ENCODE measurements around the gene SLC12A7.

Gene SLC12A7

GRCh38 chr5:1078206-1078605 is 33.7 kb downstream of the SLC12A7 start:
- H3K4me3 ChIP-seq (ENCODE audit: low read length): no peak overlapping the region
- TF ChIP-seq CTCF (IDR thresholded peaks at IDR 0.05; ENCODE audit: insufficient read depth, low read depth, low read length, missing control alignments): no peak
- DNase-seq (ENCODE audit: low read depth): no peak

GRCh38 chr5:1077491-1078020 is 34.3 kb downstream of the SLC12A7 start:
- H3K4me3 ChIP-seq (ENCODE audit: low read length): no peak overlapping the region
- TF ChIP-seq CTCF (IDR thresholded peaks at IDR 0.05; ENCODE audit: insufficient read depth, low read depth, low read length, missing control alignments): no peak
- no peak for DNase-seq (ENCODE audit: low read depth)

GRCh38 chr5:1077026-1077425 is 34.8 kb downstream of the SLC12A7 start:
- TF ChIP-seq CTCF (IDR thresholded peaks at IDR 0.05; ENCODE audit: insufficient read depth, low read depth, low read length, missing control alignments): no peak
- H3K4me3 ChIP-seq (ENCODE audit: low read length): no peak overlapping the region

GRCh38 chr5:1076406-1076805 is 35.5 kb downstream of the SLC12A7 start:
- TF ChIP-seq CTCF (IDR thresholded peaks at IDR 0.05; ENCODE audit: insufficient read depth, low read depth, low read length, missing control alignments): no peak
- no peak overlapping the region for H3K4me3 ChIP-seq (ENCODE audit: low read length)

More at GRCh38 chr5:1077026-1077425, 34.8 kb downstream of the SLC12A7 start:
- no peak for DNase-seq (ENCODE audit: low read depth)

GRCh38 chr5:1075931-1076330 is 35.9 kb downstream of the SLC12A7 start:
- no peak for DNase-seq (ENCODE audit: low read depth)
- H3K4me3 ChIP-seq (ENCODE audit: low read length): no peak overlapping the region
- TF ChIP-seq CTCF (IDR thresholded peaks at IDR 0.05; ENCODE audit: insufficient read depth, low read depth, low read length, missing control alignments): no peak

More at GRCh38 chr5:1076406-1076805, 35.5 kb downstream of the SLC12A7 start:
- no peak for DNase-seq (ENCODE audit: low read depth)

- no peak for TF ChIP-seq CTCF (IDR thresholded peaks at IDR 0.05; ENCODE audit: insufficient read depth, low read depth, low read length, missing control alignments)
- H3K4me3 ChIP-seq (ENCODE audit: low read length): no peak overlapping the region
- no peak for DNase-seq (ENCODE audit: low read depth)
Measured at GRCh38 chr5:1075555-1075881, 36.3 kb downstream of the SLC12A7 start.

GRCh38 chr5:1074816-1075554 is 36.9 kb downstream of the SLC12A7 start:
- TF ChIP-seq CTCF (IDR thresholded peaks at IDR 0.05; ENCODE audit: insufficient read depth, low read depth, low read length, missing control alignments): no peak
- no peak overlapping the region for H3K4me3 ChIP-seq (ENCODE audit: low read length)
- no peak for DNase-seq (ENCODE audit: low read depth)
